Stimulated activated CD8-positive, alpha-beta memory T cell treated with anti-CD3 and anti-CD28 coated beads, Interleukin-4, amount 100 ng/mL, for 4 hours (primary cell): ENCODE data around the gene IFNAR1.
"Not testable (repeated sequence)": the region's sequence is repeated elsewhere in the genome, so short reads cannot be mapped to it uniquely, and the experiment has no call there.

ENCODE experiments used
- DNase-seq, 2 donors: peaks; one replicate each; pipeline ENCODE4 v3.0.0-alpha.2; 2020; ENCODE audit warnings: low read depth in 2 of 2, low spot score in 1 of 2

Gene IFNAR1

DNA sequence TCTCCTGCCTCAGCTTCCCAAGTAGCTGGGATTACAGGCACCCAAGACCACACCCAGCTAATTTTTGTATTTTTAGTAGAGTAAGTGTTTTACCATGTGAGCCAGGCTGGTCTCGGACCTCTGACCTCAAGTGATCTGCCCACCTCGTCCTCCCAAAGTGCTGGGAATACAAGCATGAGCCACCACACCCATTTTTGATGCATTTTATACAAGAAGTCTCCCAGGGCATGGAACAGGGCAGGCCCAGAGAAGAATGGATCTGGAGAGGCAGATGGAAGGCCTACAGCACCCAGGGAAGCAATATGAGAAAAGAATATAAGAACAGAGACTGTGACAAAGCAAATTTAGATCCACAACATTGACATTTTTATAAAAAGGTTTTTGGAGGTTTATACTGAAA is 18.8 kb upstream of the IFNAR1 start:
- no peak for DNase-seq

DNA sequence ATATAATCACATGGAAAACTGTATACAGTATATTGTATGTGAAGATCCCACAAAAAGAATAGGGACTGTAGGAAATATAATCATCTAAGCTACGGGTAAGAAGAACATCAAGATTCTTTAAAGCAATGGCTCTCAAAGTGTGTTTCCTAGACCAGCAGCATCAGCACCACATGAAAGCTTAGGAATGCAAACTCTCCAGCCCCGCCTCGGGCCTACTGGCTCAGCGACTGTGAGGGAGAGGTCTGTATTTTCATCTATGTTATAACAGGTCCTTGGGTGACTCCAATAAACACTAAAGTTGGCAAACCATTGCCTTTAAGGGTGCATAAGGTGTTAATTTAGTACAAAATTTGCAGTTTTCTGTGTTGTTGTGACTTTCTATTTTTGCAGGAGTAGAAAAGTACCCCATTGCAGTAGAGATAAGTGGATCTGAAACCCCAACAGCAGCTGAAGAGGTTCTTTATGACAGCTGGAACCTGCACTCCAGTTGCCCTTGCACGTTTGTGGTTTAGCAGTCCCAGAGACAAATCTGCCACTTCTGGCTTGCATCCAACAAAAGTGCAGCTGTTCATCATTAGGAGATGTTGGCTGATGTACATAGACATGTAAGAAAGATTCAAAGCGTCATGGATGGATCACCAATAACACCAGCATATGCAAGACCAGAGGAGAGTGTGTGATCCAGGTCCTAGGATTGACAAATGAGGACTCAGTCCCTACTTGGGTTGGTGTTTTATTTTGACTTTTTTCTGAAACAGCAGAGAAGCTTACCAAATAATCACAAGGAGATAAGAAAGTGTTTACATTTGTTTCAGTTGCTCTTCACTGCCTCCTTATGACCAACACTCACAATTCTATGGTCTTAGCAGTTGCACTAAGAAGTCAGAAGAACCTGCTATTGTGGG is 15.9 kb upstream of the IFNAR1 start:
- no peak for DNase-seq

DNA sequence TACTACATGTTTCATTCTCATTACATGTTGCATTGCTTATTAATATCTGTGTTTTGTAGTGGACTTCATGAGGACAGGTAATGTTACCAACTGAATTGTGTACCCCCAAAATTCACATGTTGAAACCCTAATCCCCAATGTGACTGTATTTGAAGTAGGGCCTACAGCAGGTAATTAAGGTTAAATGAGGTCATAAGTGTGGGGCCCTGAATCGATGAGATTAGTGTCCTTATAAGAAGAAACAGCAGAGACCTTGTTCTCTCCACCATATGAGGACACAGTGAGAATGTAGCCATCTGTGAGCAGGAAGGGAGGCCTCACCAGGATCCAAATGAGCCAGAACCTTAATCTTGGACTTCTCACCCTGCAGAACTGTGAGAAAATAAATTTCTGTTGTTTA is 15.0 kb upstream of the IFNAR1 start:
- no peak for DNase-seq

DNA sequence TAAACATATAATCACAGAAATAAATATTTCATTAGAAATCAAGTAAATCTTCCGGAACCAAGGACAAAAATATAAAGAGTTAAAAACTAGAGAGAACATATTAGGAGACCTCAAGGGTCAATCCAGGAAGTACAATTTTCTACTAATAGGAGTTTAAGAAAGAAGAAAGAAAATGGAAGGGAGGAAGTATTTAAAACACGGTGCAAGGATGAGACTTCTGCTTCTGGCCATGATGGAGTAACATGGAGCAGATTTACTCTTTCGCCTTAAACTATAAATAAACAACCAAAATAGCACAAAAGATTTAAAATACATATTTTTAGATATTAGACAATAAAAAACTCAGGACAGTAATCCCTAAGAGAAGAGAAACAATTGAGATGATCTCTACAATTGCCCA is 12.6 kb upstream of the IFNAR1 start:
- no peak for DNase-seq

DNA sequence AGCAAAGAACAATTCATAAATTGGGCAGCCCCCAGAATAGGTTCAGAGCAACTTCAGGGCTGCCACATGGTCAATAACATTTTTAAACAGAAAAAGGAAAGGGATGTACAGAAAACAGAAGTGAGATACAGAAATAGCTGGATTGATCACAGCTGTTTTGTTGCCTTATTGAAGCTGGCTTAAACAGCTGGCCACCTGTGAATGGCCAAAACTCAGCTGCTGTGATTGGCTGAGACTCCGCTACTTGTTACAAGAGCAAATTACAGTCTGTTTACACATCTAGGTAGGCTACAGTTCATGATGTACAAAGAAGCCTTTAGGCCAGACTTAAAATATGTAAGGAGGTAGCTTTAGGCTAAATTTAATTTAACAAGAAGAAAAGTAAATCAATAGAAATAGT is 11.6 kb upstream of the IFNAR1 start:
- no peak for DNase-seq

DNA sequence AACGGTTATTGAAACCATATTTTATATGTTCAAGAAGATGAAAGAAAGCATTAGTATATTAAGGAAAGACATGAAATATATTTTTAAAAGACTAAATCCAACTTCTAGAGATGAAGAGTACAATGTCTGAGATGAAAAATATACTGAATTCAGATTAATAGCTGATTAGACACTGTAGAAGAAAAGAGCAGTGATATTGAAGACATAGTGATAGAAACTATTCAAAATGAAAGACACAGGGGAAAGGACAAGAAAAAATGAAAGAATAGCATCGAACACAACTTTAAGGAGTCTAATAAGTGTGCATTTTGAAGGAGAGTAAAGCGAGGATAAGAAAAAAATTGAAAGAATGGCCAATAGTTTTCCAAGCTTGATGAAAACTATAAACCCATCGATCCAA is 11.2 kb upstream of the IFNAR1 start:
- DNase-seq: no peak

DNA sequence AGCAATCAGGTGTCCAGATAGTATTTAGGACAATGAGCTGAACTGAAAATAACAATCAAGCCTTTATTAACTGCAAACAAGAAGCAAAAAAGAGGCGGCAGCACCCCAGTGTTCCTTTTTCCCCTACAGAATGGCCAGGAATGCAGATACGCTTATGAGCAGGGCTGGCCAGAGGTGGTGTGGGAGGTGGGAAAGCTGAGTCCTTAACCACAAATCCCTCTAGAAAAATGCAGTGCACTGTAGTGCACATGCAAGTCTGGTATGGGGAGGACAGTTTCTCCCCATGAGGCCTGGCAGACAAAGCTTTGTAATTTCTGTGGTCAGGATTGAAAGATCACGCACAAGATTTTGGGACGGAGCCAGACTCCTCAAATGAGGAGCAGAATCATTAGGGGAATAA is 10.7 kb upstream of the IFNAR1 start:
- DNase-seq: no peak

DNA sequence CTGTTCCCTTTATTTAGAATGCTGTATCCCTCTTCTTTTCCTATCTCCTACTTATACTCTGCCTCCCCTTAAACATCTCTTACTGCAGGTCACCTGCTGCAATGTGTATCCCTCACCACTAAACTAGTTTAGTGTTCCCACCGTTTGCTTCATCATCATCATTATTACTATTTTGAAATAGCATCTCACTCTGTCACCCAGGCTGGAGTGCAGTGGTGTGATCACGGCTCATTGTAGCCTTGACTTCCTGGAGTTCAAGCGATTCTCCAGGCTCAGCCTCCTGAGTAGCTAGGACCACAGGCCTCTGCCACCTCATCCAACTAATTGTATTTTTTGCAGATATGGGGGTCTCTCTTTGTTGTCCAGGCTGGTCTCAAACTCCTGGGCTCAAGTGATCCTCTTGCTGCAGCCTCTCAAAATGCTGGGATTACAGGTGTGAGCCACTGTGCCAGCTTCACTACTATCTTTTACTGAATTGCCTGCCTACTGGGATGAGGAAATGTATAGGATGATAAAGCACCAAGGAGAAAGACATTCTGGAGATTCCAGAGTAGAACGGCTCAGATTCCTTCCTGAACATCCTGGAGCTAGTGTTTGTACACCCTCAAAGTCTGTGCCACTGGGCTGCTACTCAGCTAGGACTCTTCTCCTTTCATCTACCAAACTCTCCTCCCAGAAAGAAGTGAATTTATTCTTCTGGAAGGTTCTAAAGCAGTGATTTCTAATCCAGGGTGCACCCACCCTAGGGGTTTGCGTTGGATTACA is 8.6 kb upstream of the IFNAR1 start:
- DNase-seq: no peak

DNA sequence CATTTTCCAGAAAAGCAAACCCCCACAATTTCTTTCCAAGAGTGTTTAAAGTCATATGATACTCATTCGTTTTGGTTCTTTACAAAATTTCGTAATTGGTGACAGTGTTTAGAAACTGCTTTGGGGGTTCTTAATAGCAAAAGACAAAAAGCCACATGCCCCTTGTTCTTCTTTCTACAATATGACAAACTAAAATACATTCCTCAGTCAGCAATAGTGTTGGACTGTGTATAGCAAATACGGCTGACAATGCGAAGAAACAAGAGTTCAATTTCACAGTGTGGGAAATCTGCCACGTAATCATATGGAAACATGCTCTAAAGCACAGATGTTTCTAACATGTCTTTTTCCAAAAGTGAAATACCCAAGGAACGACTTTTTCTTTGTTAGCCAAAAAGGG is 7.6 kb upstream of the IFNAR1 start:
- no peak for DNase-seq

DNA sequence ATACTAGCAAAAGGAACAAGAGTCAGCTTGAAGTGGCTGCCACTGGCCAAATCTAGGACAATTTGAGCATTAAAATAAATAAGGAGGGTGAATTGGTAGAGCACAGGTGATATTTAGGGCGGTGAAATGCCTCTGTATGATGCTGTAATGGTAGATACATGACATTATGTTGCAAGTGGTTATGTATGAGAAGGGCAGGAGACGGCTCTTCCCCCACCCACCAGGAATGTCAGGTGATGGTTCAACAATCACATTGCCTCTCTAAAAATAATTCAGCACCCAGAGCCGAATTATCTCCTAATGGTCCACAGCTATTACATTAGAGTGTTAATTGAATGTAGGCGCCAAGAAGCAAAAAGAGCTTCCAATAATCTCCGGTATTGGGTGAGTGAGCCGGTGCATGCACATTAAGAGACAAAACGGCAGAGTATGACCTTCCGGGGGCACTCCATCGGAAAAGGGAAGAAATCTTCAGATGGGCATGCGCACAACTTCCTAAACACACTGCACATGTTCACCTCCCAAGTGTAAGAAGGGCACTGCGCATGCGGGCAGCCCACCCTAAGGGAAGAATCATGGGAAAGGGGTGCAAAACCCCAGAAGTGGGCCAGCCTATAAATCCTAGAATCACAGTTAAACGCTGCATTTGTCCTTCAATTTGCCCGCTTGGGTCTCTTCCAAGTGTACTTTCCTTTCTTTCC is 6.8 kb upstream of the IFNAR1 start:
- no peak for DNase-seq

DNA sequence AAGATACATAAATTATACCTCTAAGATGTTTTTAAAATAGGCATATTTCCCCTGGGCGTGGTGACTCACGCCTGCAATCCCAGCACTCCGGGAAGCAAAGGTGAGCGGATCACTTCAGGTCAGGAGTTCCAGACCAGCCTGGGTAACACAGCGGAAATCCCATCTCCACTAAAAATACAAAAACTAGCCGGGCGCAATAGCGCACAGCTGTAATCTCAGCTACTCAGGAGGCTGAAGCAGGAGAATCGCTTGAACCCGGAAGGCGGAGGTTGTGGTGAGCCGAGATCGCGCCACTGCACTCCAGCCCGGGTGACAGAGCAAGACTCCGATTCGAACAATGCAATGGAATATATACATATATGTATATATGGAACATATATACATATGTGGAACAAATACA is 3.8 kb upstream of the IFNAR1 start:
- DNase-seq: not testable (repeated sequence)

DNA sequence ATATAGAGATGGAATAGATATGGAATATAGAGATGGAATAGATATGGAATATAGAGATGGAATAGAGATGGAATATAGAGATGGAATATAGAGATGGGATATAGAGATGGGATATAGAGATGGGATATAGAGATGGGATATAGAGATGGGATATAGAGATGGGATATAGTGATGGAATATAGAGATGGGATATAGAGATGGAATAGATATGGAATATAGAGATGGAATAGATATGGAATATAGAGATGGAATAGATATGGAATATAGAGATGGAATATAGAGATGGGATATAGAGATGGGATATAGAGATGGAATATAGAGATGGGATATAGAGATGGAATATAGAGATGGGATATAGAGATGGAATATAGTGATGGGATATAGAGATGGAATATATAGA is 1.2 kb upstream of the IFNAR1 start:
- DNase-seq: not testable (repeated sequence)

DNA sequence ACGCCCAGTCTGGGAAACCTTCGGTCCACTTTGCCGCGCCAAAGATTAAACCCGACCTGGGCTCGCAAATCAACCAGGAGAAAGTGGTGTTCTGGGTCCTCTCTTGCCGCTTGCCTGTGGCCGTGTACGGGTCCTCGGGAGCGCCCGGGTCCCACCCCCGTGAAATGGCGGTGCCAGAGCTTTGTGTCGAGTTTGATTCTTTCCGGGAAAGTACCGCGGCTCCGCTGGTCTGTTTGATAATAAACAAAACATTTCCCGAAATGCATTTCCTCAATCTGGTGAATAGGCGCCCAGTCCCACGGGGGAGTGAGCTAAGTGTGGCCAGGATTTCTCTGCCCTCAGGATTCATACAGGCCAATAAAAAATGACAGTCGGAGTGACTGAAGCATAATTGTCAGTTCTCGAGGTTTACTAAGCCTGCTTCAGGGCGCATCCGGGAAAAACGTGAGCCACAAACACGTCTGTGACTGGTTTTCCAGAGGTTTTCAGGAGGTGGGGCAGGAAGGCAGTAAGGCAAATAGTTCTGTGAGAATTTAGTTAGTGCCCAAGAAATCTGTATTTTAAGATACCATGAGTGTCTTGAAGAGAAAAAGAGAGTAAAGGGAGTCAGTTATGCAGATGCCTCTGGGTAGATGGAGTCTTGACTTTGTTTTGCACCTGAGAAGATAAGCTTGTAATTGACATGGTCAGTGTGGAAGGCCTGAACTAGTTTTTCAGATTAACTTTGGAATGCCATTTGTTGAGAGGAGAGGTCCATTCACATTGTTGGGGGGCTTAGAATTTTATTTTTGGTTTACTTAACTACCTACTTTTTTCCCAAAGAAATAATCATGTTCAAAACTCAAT is 675 bp downstream of the IFNAR1 start:
- peak; percentile 27 to 44 for DNase-seq

DNA sequence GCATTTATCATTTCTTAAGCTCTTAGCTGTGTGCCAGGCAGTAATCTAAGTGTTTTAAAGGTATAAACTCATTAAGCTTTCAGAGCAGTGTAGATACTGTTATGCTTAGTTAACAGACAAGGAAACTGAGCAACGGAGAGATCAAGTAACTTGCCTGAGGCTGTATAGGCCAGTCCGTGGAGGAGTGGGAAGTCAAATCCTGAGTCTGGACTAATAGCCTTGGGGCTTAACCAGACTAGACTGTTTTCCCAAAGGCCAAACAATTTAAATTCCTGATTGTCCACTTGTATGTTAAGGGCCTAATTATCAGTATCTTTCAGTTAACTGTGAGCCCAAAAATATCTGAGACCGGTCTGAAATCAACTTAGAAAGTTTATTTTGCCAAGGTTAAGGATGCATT is 2.6 kb downstream of the IFNAR1 start:
- no peak for DNase-seq

DNA sequence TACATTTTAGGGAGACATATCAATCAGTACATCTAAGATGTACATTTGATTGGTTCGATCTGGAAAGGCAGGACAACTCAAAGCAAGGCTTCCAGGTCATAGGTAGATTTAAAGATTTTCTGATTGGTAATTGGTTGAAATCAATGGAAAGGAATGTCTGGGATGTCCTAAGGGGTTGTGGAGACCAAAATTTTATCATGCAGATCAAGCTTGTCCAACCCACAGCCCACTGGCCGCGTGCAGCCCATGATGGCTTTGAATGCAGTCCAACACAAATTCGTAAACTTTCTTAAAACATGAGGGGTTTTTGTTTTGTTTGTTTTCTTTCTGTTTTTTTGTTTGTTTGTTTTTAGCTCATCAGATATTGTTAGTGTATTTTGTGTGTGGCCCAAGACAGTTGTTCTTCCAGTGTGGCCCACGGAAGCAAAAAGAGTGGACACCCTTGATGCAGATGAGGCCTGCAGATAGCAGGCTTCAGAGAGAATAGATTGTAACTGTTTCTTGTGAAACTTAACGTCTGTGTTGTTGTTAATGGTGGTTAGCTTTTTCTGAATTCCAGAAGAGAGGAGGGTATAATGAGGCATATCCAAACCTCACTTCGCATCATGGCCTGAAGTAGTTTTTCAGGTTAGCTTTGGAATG is 3.1 kb downstream of the IFNAR1 start:
- DNase-seq: no peak

DNA sequence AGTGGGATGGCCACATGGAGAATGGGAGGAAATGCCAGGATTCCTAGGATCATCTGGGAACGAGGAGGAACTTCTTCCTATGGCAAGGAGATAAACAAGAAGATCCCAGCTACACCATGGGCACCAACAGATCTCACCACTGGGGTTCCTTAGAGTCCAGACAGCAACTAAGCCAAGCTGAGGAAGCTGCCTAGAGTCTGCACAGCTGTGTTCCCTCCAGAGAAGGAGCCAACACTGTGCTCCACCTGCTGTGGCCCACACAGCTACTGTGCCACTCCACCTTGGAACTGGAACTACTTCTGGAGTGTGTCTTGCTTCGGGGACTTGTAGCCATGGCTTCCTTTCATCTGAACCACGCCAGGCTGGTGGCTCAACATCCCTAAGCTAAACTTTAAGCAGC is 6.0 kb downstream of the IFNAR1 start:
- no peak for DNase-seq

DNA sequence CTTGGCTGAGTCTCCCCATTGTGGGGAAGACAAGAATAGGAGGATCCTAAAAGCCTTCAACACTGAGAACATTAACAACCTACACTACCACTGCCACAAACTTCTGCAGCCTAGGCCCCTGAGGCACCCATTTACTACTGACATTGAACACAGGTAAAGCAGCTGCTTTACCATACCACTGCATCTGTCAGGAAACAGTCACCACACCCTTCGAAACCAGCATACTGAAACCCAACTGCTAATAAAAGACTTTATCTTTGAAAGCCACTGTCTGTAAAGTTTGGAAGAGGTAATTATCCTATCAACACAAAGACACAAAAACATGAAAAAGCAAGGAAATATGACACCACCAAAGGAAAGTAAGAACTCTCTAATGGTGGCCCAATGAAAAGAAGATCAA is 7.4 kb downstream of the IFNAR1 start:
- DNase-seq: no peak

DNA sequence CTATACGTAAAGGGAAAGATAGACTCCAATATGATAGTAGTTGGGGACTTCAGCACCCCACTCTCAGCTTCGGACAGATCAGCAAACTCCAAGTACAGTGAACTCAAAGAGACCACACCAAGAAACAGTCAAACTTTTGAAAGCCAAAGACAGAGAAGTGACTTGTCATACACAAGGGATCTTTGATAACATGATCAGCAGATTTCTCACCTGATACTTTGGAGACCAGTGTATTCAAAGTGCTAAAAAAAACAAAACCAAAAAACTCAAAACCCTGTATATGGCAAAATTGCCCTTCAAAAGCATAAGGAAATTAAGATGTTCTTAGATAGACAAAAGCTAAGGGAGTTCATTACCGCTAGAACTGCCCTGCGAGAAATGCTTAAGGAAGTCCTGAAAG is 9.4 kb downstream of the IFNAR1 start:
- DNase-seq: no peak

DNA sequence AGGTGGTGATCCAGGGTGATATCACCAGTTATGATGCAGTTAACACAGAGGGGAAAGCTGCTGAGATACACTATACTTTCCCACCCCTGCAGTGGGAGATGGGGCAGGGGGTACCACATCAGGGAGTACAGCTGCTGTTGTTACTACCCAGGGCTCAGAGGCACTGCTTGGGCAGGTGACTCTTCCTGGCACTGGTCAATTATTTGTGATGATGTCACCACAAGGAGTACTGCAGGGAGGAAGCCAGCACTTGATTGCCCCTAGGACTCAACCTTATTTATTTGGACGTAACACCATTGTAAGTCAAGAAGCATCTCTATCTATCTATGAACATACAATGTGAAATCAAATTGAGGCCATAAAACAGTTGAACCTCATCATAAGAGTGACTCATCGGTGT is 10.1 kb downstream of the IFNAR1 start:
- DNase-seq: no peak

DNA sequence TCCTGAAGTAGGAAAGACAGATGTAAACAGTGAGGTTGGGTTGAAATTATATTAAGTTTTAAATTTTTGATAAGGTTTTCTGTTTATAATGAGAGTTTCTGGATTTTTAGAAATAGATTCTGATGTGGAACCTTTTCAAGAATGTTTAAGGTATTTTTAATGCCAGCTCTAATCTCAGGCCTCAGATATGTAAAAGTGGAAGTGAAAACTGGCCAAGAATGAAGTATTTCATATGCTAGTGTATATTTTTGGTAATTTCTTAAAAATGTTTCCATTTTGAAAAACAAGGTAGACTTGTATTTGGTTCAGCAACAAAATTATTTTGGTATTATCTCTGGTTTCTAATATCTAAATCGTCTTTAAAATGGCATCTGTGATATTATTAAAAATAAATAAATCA is 14.4 kb downstream of the IFNAR1 start:
- DNase-seq: no peak

DNA sequence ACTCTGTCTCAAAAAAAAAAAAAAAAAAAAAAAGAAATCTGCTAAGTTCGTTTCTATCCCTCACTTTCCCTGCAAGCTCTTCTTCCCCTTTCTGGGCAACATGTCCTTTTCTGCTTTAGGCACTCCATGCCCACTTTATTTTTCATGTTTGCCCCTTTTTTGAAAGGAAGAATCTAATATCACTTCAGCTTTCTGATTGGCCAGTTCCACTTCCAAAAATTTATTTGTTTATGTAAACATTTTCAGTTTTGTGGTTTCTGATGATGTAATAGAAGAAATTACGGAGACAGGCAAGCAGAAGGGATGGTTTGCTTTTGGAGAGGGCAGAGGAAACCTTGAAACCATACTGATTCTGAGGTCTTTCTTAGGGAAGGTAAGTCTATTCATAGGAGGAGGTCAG is 15.1 kb downstream of the IFNAR1 start:
- no peak for DNase-seq
